ENCODE results near the gene MEIS2.

GRCh38 chr15:36959746-36960145 lies 140.6 kb downstream of the MEIS2 start:
- TF ChIP-seq CTCF (conservative IDR thresholded peaks at IDR 0.05 in 1 of 2, IDR thresholded peaks at IDR 0.05 in 1 of 2; ENCODE audit: extremely low read depth in 1 of 2, insufficient read depth in 1 of 2, low read depth in 1 of 2, low read length in 2 of 2) (no peak), EZH2 (IDR thresholded peaks at IDR 0.05; ENCODE audit: borderline replicate concordance, low read length) (no peak)
